Liver (tissue), 9 donors: Measurements from ENCODE around the gene CCDC50. TPM values are rescaled to one million over a fixed set of nuclear protein-coding genes. Genes with fewer than 3 reads are reported as not detected.

Experiments
- DNase-seq: peaks from one replicate; pipeline ENCODE4 v3.0.0-alpha.2; 2017; ENCODE audit warnings: low spot score
- H3K27ac ChIP-seq, 2 donors: one replicate each; pipeline ENCODE4 v1.7.0; 2013; ENCODE audit warnings: inconsistent platforms in 2 of 2, low read length in 2 of 2, control low read depth in 1 of 2, low read depth in 1 of 2, mild to moderate bottlenecking in 1 of 2
- H3K27me3 ChIP-seq, 4 donors: one replicate each; pipeline versions ENCODE4 v1.6.1 to v1.7.0; 2013; ENCODE audit warnings: low read length in 3 of 4, inconsistent platforms in 1 of 4, mild to moderate bottlenecking in 1 of 4, moderate library complexity in 1 of 4; ENCODE audit not compliant: control insufficient read depth in 4 of 4, insufficient read depth in 4 of 4
- H3K36me3 ChIP-seq, 4 donors: one replicate each; pipeline versions ENCODE4 v1.6.1 to v1.7.0; 2013; ENCODE audit warnings: low read length in 3 of 4, mild to moderate bottlenecking in 3 of 4, low read depth in 1 of 4, moderate library complexity in 1 of 4; ENCODE audit not compliant: control insufficient read depth in 4 of 4, insufficient read depth in 3 of 4
- H3K4me1 ChIP-seq, 4 donors: one replicate each; pipeline versions ENCODE4 v1.6.1 to v1.7.0; 2013; ENCODE audit warnings: low read length in 3 of 4, mild to moderate bottlenecking in 3 of 4, moderate library complexity in 1 of 4; ENCODE audit not compliant: control insufficient read depth in 4 of 4, insufficient read depth in 4 of 4
- H3K4me3 ChIP-seq, 3 donors: one replicate each; pipeline versions ENCODE4 v1.6.1 to v1.7.0; 2013; ENCODE audit warnings: low read length in 3 of 3, control low read depth in 1 of 3, low read depth in 1 of 3, mild to moderate bottlenecking in 1 of 3
- H3K9ac ChIP-seq, 2 donors: one replicate each; pipeline ENCODE4 v1.7.0; 2013; ENCODE audit warnings: low read length in 2 of 2, mild to moderate bottlenecking in 2 of 2, moderate library complexity in 2 of 2, control low read depth in 1 of 2, low read depth in 1 of 2
- H3K9me3 ChIP-seq, 4 donors: one replicate each; pipeline versions ENCODE4 v1.6.1 to v1.7.0; 2013; ENCODE audit warnings: low read length in 3 of 4; ENCODE audit not compliant: control insufficient read depth in 4 of 4
- EGR1 ChIP-seq, 2 donors: IDR thresholded peaks; 2 replicates each; pipeline ENCODE4 v1.6.1; 2016 to 2018; ENCODE audit warnings: antibody characterized with exemption in 2 of 2, low read depth in 2 of 2
- FOXA1 ChIP-seq: IDR thresholded peaks from 2 replicates; pipeline ENCODE4 v1.6.1; 2016; ENCODE audit warnings: antibody characterized with exemption
- FOXA2 ChIP-seq: IDR thresholded peaks from 2 replicates; pipeline ENCODE4 v1.6.1; 2016; ENCODE audit warnings: antibody characterized with exemption
- HNF4A ChIP-seq, 2 donors: conservative IDR thresholded peaks; 2 replicates each; pipeline ENCODE4 v1.6.1; 2016; ENCODE audit warnings: antibody characterized with exemption in 2 of 2, mild to moderate bottlenecking in 2 of 2
- HNF4G ChIP-seq: IDR thresholded peaks from 2 replicates; pipeline ENCODE4 v1.6.1; 2016; ENCODE audit warnings: antibody characterized with exemption
- JUND ChIP-seq, 2 donors: IDR thresholded peaks; 2 replicates each; pipeline ENCODE4 v1.6.1; 2016; ENCODE audit warnings: antibody characterized with exemption in 2 of 2
- NR2F2 ChIP-seq: IDR thresholded peaks from 2 replicates; pipeline ENCODE4 v1.6.1; 2016; ENCODE audit warnings: antibody characterized with exemption
- RAD21 ChIP-seq, 2 donors: IDR thresholded peaks; 2 replicates each; pipeline ENCODE4 v1.6.1; 2016; ENCODE audit warnings: antibody characterized with exemption in 2 of 2, mild to moderate bottlenecking in 2 of 2
- RXRA ChIP-seq, 2 donors: IDR thresholded peaks; 2 replicates each; pipeline ENCODE4 v1.6.1; 2017 to 2018; ENCODE audit warnings: antibody characterized with exemption in 2 of 2, mild to moderate bottlenecking in 1 of 2
- SP1 ChIP-seq: IDR thresholded peaks from 2 replicates; pipeline ENCODE4 v1.6.1; 2018; ENCODE audit warnings: antibody characterized with exemption, mild to moderate bottlenecking
- TAF1 ChIP-seq: conservative IDR thresholded peaks from 2 replicates; pipeline ENCODE4 v1.6.1; 2016; ENCODE audit warnings: antibody characterized with exemption, mild to moderate bottlenecking
- YY1 ChIP-seq: IDR thresholded peaks from 2 replicates; pipeline ENCODE4 v1.6.1; 2016; ENCODE audit warnings: antibody characterized with exemption, mild to moderate bottlenecking
- WGBS: extraction: QIAGEN DNeasy Blood & Tissue Kit; methylation state at CpG from one replicate; pipeline ENCODE4 v1.1.7; 2013; 5-methylcytosine and 5-hydroxymethylcytosine counted together
- polyA plus RNA-seq, 2 donors: library from polyadenylated mRNA; stranded (reverse) in 1 of 2; unstranded in 1 of 2; fragments of 200-250 nt in 1 of 2; fragments of >200 nt in 1 of 2; fragmentation: Nextera tagmentation in 1 of 2; extraction: Ambion mirVana in 1 of 2; gene quantifications; one replicate each; pipeline versions ENCODE4 v1.2.1 to v1.2.3, GENCODE V29; 2013 to 2015
- total RNA-seq, 2 donors: library from RNA; depleted of rRNA; stranded (reverse); fragments of >200 nt; gene quantifications; one replicate each; pipeline ENCODE4 v1.2.3, GENCODE V29; 2014
- TF ChIP-seq, protein P1 (sequence below): IDR thresholded peaks from 2 replicates; pipeline ENCODE4 v1.6.1; 2016; ENCODE audit warnings: antibody characterized with exemption, mild to moderate bottlenecking
- TF ChIP-seq, protein P2 (sequence below): IDR thresholded peaks from 2 replicates; pipeline ENCODE4 v1.6.1; 2016; ENCODE audit warnings: antibody characterized with exemption
- TF ChIP-seq, protein P3 (sequence below): IDR thresholded peaks from 2 replicates; pipeline ENCODE4 v1.6.1; 2016; ENCODE audit warnings: antibody characterized with exemption
- TF ChIP-seq, protein P4 (sequence below): fragments of 150-350 bp; IDR thresholded peaks from 2 replicates; pipeline ENCODE4 v1.5.1; 2017; ENCODE audit warnings: improper control_type of control experiment, low read depth, low read length; ENCODE audit not compliant: missing input control
- donor health status: healthy.
- donor health status: healthy.
- donor health status: healthy.
- donor health status: healthy.
- donor health status: healthy.

CCDC50 gene
- total and polyA plus RNA-seq, 4 donors, result 15.4 to 69.0 (median 33.6) TPM

DNA sequence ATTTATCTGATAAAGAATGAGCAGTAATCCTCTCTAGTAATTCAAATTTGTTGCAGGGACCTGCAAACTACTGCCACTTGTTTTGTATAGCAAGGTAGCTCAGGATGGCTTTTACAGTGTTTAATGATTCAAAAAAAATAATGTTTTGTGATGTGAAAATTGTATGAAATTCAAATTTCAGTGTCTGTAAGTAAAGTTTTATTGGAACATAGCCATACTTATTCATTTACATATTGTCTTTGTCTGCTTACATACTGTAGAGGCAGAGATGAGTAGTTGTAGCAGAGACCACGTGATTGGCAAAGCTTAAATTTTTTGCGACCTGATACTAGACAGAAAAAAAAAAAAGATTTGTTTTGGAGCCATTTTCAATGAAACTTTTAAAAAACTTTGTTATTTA, 7.6 kb downstream of the CCDC50 start:
- H3K9ac ChIP-seq, result no peak overlapping the region
- peaks cover 9 to 31% (median 28%) of the 10 kb centered on the region in 4 donors for H3K4me1 ChIP-seq
- no peaks in the 10 kb centered on the region for H3K27me3 ChIP-seq
- WGBS, result 90% methylated on average over 2 of the region's 2 CpGs
- no peaks in the 10 kb centered on the region for H3K9me3 ChIP-seq
- no peak overlapping the region for H3K27ac ChIP-seq
- no peak for DNase-seq
- TF ChIP-seq JUND (IDR thresholded peaks at IDR 0.05), result no peak
- TF ChIP-seq, protein P1, sequence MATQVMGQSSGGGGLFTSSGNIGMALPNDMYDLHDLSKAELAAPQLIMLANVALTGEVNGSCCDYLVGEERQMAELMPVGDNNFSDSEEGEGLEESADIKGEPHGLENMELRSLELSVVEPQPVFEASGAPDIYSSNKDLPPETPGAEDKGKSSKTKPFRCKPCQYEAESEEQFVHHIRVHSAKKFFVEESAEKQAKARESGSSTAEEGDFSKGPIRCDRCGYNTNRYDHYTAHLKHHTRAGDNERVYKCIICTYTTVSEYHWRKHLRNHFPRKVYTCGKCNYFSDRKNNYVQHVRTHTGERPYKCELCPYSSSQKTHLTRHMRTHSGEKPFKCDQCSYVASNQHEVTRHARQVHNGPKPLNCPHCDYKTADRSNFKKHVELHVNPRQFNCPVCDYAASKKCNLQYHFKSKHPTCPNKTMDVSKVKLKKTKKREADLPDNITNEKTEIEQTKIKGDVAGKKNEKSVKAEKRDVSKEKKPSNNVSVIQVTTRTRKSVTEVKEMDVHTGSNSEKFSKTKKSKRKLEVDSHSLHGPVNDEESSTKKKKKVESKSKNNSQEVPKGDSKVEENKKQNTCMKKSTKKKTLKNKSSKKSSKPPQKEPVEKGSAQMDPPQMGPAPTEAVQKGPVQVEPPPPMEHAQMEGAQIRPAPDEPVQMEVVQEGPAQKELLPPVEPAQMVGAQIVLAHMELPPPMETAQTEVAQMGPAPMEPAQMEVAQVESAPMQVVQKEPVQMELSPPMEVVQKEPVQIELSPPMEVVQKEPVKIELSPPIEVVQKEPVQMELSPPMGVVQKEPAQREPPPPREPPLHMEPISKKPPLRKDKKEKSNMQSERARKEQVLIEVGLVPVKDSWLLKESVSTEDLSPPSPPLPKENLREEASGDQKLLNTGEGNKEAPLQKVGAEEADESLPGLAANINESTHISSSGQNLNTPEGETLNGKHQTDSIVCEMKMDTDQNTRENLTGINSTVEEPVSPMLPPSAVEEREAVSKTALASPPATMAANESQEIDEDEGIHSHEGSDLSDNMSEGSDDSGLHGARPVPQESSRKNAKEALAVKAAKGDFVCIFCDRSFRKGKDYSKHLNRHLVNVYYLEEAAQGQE, result no peak
- no peaks in the 10 kb centered on the region for H3K36me3 ChIP-seq
- H3K4me3 ChIP-seq, result no peak overlapping the region

DNA sequence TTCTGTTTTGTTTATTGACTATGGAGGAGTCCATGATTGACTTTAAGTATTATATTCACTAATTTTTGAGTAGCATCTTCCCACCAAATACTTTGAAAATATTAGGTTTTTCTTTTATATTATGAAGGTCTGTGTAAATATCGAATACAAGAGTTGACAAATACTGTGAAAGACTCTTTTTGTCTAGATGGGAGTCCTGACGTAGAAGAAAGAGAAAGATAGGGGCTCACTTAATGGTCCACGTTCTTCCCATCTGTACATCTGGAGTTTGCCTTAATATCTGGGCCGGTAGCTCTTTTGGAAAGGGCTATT, 8.9 kb downstream of the CCDC50 start:
- TF ChIP-seq, protein P2, sequence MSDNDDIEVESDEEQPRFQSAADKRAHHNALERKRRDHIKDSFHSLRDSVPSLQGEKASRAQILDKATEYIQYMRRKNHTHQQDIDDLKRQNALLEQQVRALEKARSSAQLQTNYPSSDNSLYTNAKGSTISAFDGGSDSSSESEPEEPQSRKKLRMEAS, result no peak
- no peak for TF ChIP-seq FOXA2
- TF ChIP-seq YY1, result no peak
- TF ChIP-seq TAF1, result no peak
- no peak for TF ChIP-seq HNF4A (conservative IDR thresholded peaks at IDR 0.05)
- no peak for TF ChIP-seq SP1
- no peak for TF ChIP-seq FOXA1
- TF ChIP-seq HNF4G, result no peak
- TF ChIP-seq RAD21 (IDR thresholded peaks at IDR 0.05), result no peak
- TF ChIP-seq EGR1 (IDR thresholded peaks at IDR 0.05; ENCODE audit: low read depth in 2 of 2), result no peak
- TF ChIP-seq, protein P1, result no peak
- TF ChIP-seq, protein P3, sequence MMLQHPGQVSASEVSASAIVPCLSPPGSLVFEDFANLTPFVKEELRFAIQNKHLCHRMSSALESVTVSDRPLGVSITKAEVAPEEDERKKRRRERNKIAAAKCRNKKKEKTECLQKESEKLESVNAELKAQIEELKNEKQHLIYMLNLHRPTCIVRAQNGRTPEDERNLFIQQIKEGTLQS, result no peak
- TF ChIP-seq, protein P4, sequence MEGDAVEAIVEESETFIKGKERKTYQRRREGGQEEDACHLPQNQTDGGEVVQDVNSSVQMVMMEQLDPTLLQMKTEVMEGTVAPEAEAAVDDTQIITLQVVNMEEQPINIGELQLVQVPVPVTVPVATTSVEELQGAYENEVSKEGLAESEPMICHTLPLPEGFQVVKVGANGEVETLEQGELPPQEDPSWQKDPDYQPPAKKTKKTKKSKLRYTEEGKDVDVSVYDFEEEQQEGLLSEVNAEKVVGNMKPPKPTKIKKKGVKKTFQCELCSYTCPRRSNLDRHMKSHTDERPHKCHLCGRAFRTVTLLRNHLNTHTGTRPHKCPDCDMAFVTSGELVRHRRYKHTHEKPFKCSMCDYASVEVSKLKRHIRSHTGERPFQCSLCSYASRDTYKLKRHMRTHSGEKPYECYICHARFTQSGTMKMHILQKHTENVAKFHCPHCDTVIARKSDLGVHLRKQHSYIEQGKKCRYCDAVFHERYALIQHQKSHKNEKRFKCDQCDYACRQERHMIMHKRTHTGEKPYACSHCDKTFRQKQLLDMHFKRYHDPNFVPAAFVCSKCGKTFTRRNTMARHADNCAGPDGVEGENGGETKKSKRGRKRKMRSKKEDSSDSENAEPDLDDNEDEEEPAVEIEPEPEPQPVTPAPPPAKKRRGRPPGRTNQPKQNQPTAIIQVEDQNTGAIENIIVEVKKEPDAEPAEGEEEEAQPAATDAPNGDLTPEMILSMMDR, result no peak
- TF ChIP-seq RXRA (IDR thresholded peaks at IDR 0.05), result no peak
- no peak for TF ChIP-seq NR2F2
- H3K36me3 ChIP-seq, result no peaks in the 10 kb centered on the region
- H3K4me1 ChIP-seq, result peaks cover 9 to 30% (median 24%) of the 10 kb centered on the region in 4 donors
- 95% methylated on average over 4 of the region's 4 CpGs for WGBS
- no peak for DNase-seq
- H3K4me3 ChIP-seq, result no peak overlapping the region
- no peak overlapping the region for H3K27ac ChIP-seq
- no peaks in the 10 kb centered on the region for H3K27me3 ChIP-seq
- no peak overlapping the region for H3K9ac ChIP-seq
- H3K9me3 ChIP-seq, result no peaks in the 10 kb centered on the region
